ENCODE results near the gene RTN3. TPM values are rescaled to one million over a fixed set of nuclear protein-coding genes. Genes with fewer than 3 reads are reported as not detected.

RTN3 gene
- total RNA-seq, 1 donor, result 108 TPM

- Histone ChIP-seq H3K36me3 (ENCODE audit: insufficient read depth, low read length) (no peaks in the 10 kb centered on the region), H3K4me1 (ENCODE audit: insufficient read depth, low read length) (no peaks in the 10 kb centered on the region), H3K4me2 (ENCODE audit: insufficient read depth, low read length) (no peak overlapping the region), H3K27ac (ENCODE audit: low read depth, low read length) (no peak overlapping the region), H4K20me1 (ENCODE audit: insufficient read depth, low read length) (no peaks in the 10 kb centered on the region), H3K27me3 (ENCODE audit: insufficient read depth, low read length) (no peaks in the 10 kb centered on the region), H3K9me3 (ENCODE audit: low read depth, low read length) (no peaks in the 10 kb centered on the region), H2AFZ (ENCODE audit: low read length) (no peak overlapping the region), H3K4me3 (ENCODE audit: insufficient read depth, low read length) (no peak overlapping the region), H3K79me2 (ENCODE audit: insufficient read depth, low read length) (no peaks in the 10 kb centered on the region)
- DNase-seq (ENCODE audit: insufficient read length, low spot score, missing footprints), result no peak
- TF ChIP-seq, protein P1, sequence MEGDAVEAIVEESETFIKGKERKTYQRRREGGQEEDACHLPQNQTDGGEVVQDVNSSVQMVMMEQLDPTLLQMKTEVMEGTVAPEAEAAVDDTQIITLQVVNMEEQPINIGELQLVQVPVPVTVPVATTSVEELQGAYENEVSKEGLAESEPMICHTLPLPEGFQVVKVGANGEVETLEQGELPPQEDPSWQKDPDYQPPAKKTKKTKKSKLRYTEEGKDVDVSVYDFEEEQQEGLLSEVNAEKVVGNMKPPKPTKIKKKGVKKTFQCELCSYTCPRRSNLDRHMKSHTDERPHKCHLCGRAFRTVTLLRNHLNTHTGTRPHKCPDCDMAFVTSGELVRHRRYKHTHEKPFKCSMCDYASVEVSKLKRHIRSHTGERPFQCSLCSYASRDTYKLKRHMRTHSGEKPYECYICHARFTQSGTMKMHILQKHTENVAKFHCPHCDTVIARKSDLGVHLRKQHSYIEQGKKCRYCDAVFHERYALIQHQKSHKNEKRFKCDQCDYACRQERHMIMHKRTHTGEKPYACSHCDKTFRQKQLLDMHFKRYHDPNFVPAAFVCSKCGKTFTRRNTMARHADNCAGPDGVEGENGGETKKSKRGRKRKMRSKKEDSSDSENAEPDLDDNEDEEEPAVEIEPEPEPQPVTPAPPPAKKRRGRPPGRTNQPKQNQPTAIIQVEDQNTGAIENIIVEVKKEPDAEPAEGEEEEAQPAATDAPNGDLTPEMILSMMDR (IDR thresholded peaks at IDR 0.05; ENCODE audit: extremely low read depth, low read depth, low read length), result no peak
Measured at GRCh38 chr11:63782749-63783148, 101.4 kb downstream of the RTN3 start.

DNA sequence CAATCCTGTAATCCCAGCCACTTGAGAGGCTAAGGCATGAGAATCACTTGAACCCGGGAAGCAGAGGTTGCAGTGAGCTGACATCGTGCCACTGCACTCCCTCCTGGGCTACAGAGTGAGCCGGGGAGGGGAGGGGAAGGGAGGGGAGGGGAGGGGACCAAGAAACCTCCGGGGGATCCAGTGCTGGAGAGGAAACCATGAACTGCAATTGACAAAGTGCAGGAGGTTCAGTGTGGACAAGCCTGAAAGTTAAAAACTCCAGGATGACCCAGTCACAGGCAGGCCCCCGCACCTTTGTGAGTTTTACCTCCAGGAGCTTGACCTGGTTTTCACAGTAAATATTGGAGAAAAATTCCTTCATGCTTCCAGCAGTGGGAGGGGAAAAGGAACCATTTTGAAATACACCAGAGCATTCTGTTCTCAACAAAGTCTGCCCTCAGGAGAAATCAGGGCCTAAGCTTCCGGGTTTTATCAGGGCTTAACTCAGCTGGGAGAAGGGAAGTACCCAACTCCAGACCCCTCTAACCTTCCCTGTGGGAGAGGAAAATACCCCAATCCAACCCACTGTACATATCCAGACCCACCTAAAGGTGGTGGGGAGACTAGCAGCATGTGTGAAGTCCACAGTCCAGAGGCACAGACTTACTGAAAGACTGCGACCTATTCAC lies 102.8 kb downstream of the RTN3 start:
- H4K20me1 ChIP-seq (ENCODE audit: insufficient read depth, low read length), result no peaks in the 10 kb centered on the region
- TF ChIP-seq, protein P1 (IDR thresholded peaks at IDR 0.05; ENCODE audit: extremely low read depth, low read depth, low read length), result no peak
- H3K36me3 ChIP-seq (ENCODE audit: insufficient read depth, low read length), result no peaks in the 10 kb centered on the region
- no peak overlapping the region for H3K4me3 ChIP-seq (ENCODE audit: insufficient read depth, low read length)
- no peaks in the 10 kb centered on the region for H3K79me2 ChIP-seq (ENCODE audit: insufficient read depth, low read length)
- H3K27me3 ChIP-seq (ENCODE audit: insufficient read depth, low read length), result no peaks in the 10 kb centered on the region
- DNase-seq (ENCODE audit: insufficient read length, low spot score, missing footprints), result no peak
- no peaks in the 10 kb centered on the region for H3K9me3 ChIP-seq (ENCODE audit: low read depth, low read length)
- H3K4me1 ChIP-seq (ENCODE audit: insufficient read depth, low read length), result no peaks in the 10 kb centered on the region
- no peak overlapping the region for H3K4me2 ChIP-seq (ENCODE audit: insufficient read depth, low read length)
- H2AFZ ChIP-seq (ENCODE audit: low read length), result peak overlapping the region; percentile 25
- no peak overlapping the region for H3K27ac ChIP-seq (ENCODE audit: low read depth, low read length)

DNA sequence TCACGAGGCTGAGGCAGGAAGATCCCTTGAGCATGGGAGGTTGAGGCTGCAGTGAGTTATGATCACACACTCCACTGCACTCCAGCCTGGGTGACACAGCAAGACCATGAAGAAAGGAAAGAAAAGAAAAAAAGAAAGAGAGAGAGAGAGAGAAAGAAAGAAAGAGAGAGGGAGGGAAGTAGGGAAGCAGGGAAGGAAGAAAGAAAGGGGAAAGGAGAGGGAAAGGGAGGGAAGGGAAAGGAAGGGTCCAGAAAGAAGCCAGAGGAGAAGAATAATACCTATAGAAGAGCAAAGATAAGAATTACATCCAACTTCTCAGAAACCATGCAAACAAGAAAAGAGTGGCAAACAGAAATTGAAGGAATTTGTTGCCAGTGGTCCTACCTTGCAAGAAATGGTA lies 104.5 kb downstream of the RTN3 start:
- Histone ChIP-seq H3K9me3 (ENCODE audit: low read depth, low read length) (no peaks in the 10 kb centered on the region), H2AFZ (ENCODE audit: low read length) (no peak overlapping the region), H3K4me2 (ENCODE audit: insufficient read depth, low read length) (no peak overlapping the region), H3K4me1 (ENCODE audit: insufficient read depth, low read length) (no peaks in the 10 kb centered on the region), H3K4me3 (ENCODE audit: insufficient read depth, low read length) (no peak overlapping the region), H4K20me1 (ENCODE audit: insufficient read depth, low read length) (no peaks in the 10 kb centered on the region), H3K27me3 (ENCODE audit: insufficient read depth, low read length) (no peaks in the 10 kb centered on the region), H3K27ac (ENCODE audit: low read depth, low read length) (no peak overlapping the region), H3K36me3 (ENCODE audit: insufficient read depth, low read length) (no peaks in the 10 kb centered on the region), H3K79me2 (ENCODE audit: insufficient read depth, low read length) (no peaks in the 10 kb centered on the region)
- TF ChIP-seq, protein P1 (IDR thresholded peaks at IDR 0.05; ENCODE audit: extremely low read depth, low read depth, low read length), result no peak
- DNase-seq (ENCODE audit: insufficient read length, low spot score, missing footprints), result no peak

- H4K20me1 ChIP-seq (ENCODE audit: insufficient read depth, low read length), result no peaks in the 10 kb centered on the region
- H3K4me3 ChIP-seq (ENCODE audit: insufficient read depth, low read length), result no peak overlapping the region
- H3K27ac ChIP-seq (ENCODE audit: low read depth, low read length), result no peak overlapping the region
- TF ChIP-seq, protein P1 (IDR thresholded peaks at IDR 0.05; ENCODE audit: extremely low read depth, low read depth, low read length), result no peak
- no peaks in the 10 kb centered on the region for H3K36me3 ChIP-seq (ENCODE audit: insufficient read depth, low read length)
- no peaks in the 10 kb centered on the region for H3K27me3 ChIP-seq (ENCODE audit: insufficient read depth, low read length)
- H3K9me3 ChIP-seq (ENCODE audit: low read depth, low read length), result no peaks in the 10 kb centered on the region
- H3K79me2 ChIP-seq (ENCODE audit: insufficient read depth, low read length), result no peaks in the 10 kb centered on the region
- H3K4me2 ChIP-seq (ENCODE audit: insufficient read depth, low read length), result no peak overlapping the region
- no peaks in the 10 kb centered on the region for H3K4me1 ChIP-seq (ENCODE audit: insufficient read depth, low read length)
- no peak overlapping the region for H2AFZ ChIP-seq (ENCODE audit: low read length)
- no peak for DNase-seq (ENCODE audit: insufficient read length, low spot score, missing footprints)
Measured at GRCh38 chr11:63791495-63792167, 110.3 kb downstream of the RTN3 start.

Data from osteoblast (primary cell).